ENCODE results near the gene ENOSF1.

The ENOSF1 gene

DNA sequence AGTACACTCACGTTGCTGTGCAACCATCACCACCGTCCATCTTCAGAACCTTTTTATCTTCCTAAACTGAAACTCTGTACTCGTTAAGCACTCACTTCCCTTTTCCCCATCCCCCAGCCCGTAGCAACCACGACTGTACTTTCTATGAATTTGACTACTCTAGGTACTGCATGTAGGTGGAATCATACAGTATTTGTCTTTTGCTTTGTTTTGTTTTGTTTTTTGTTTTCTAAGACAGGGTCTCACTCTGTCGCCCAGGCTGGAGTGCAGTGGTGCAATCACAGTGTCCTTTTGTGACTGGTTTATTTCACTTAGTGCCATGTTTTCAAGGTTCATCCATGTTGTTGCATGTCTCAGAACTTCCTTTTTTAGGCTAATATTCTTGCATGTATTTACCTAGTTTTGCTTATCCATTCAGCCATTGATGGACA, 62.0 kb downstream of the ENOSF1 start:
- peak; percentile 24 for DNase-seq (ENCODE audit: extremely low read depth, low read depth)
- H3K4me3 ChIP-seq (replicated peaks; ENCODE audit: low read depth, low read length) = no peak overlapping the region
- TF ChIP-seq, protein P1, sequence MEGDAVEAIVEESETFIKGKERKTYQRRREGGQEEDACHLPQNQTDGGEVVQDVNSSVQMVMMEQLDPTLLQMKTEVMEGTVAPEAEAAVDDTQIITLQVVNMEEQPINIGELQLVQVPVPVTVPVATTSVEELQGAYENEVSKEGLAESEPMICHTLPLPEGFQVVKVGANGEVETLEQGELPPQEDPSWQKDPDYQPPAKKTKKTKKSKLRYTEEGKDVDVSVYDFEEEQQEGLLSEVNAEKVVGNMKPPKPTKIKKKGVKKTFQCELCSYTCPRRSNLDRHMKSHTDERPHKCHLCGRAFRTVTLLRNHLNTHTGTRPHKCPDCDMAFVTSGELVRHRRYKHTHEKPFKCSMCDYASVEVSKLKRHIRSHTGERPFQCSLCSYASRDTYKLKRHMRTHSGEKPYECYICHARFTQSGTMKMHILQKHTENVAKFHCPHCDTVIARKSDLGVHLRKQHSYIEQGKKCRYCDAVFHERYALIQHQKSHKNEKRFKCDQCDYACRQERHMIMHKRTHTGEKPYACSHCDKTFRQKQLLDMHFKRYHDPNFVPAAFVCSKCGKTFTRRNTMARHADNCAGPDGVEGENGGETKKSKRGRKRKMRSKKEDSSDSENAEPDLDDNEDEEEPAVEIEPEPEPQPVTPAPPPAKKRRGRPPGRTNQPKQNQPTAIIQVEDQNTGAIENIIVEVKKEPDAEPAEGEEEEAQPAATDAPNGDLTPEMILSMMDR (IDR thresholded peaks at IDR 0.05; ENCODE audit: low read depth, low read length, missing control alignments) = no peak

- TF ChIP-seq, protein P1 (IDR thresholded peaks at IDR 0.05; ENCODE audit: low read depth, low read length, missing control alignments) = no peak
- no peak overlapping the region for H3K4me3 ChIP-seq (replicated peaks; ENCODE audit: low read depth, low read length)
- DNase-seq (ENCODE audit: extremely low read depth, low read depth) = peak; percentile 24
These were observed 63.1 kb downstream of the ENOSF1 start for GRCh38 chr18:649341-649740.

DNA sequence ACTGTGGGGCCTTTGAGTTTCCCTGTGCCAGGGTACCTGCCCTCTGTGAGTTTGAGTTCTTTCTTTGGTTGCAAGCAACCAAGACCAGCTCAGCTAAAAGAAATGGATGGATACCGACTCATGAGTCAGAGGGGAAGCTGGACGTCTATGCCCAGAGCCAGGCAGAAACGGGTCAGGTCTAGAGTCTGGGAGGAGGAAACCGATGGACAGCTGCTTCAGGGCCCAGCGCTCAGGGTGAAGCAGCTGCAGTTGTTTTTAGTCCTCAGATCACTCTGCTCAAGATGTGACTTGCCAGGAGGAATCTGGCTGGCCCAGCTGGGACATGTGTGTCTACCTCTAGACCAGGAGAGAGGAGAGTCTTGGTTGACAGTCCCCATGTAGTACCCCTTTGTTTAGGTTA, 65.1 kb downstream of the ENOSF1 start:
- H3K4me3 ChIP-seq (replicated peaks; ENCODE audit: low read depth, low read length) = no peak overlapping the region
- TF ChIP-seq, protein P1 (IDR thresholded peaks at IDR 0.05; ENCODE audit: low read depth, low read length, missing control alignments) = no peak
- no peak for DNase-seq (ENCODE audit: extremely low read depth, low read depth)

GRCh38 chr18:644395-645004, 67.9 kb downstream of the ENOSF1 start:
- no peak for DNase-seq (ENCODE audit: extremely low read depth, low read depth)
- TF ChIP-seq, protein P1 (IDR thresholded peaks at IDR 0.05; ENCODE audit: low read depth, low read length, missing control alignments) = no peak
- no peak overlapping the region for H3K4me3 ChIP-seq (replicated peaks; ENCODE audit: low read depth, low read length)

DNA sequence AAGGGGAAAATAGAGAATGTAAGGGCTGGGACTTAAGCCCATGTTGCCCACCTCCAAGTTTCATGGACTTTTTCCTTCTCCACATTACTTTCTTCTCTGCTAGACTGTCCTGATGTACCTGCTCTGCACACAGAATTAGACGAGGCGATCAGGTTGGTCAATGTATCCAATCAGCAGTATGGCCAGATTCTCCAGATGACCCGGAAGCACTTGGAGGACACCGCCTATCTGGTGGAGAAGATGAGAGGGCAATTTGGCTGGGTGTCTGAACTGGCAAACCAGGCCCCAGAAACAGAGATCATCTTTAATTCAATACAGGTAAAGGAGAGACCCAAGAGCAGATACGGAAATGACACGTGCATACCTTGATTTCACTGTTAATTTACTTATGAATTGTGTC, 71.2 kb downstream of the ENOSF1 start:
- no peak overlapping the region for H3K4me3 ChIP-seq (replicated peaks; ENCODE audit: low read depth, low read length)
- DNase-seq (ENCODE audit: extremely low read depth, low read depth) = no peak
- TF ChIP-seq, protein P1 (IDR thresholded peaks at IDR 0.05; ENCODE audit: low read depth, low read length, missing control alignments) = no peak

GRCh38 chr18:635171-635570, 77.3 kb downstream of the ENOSF1 start:
- TF ChIP-seq, protein P1 (IDR thresholded peaks at IDR 0.05; ENCODE audit: low read depth, low read length, missing control alignments) = no peak
- no peak overlapping the region for H3K4me3 ChIP-seq (replicated peaks; ENCODE audit: low read depth, low read length)
- DNase-seq (ENCODE audit: extremely low read depth, low read depth) = no peak

DNA sequence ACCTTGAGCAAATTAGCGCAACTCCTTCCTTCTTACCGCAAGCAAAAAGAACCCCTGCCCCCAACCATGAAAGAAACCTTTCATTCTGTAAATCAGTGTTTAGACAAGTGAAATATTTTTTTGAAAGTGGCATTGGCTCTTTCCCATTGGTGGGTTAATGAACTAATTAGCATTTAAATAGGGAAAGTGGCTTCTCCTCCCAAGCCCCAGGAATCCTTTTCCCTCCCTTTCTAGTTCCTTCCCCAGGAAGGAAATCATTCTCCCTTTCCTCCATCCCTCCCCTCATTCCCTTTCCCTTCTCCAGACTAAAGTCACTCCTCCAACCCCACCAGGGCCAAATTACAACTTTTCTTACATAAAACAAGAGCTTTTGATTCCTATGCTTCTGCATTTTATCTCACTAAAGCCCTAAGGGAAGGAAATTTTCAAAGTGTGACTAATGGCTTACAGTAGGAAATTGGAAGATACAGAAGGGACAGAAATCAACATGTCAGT, 77.8 kb downstream of the ENOSF1 start:
- no peak for DNase-seq (ENCODE audit: extremely low read depth, low read depth)
- no peak overlapping the region for H3K4me3 ChIP-seq (replicated peaks; ENCODE audit: low read depth, low read length)

More for the DNA sequence above, 77.8 kb downstream of the ENOSF1 start:
- TF ChIP-seq, protein P1 (IDR thresholded peaks at IDR 0.05; ENCODE audit: low read depth, low read length, missing control alignments) = no peak
